Measurements from ENCODE around the gene RBP3.

RBP3 gene

DNA sequence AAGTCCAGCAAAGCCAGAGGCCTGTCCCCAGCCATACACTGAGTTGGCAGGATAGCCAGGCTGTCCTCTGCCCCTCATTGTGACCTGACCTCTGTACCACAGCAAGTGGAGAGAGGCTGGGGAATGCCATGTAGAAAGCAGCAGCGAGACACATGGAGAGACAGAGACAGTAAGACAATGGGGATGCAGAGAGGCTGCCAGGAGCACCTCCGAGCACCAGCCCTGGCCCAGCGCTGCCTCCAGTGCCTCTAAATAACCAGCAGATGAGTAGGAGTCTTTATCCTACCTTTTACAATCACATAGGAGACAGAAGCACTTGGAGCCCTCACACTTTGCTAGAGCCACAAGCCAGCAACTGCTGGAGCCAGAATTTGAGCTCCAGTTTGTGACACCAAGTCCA lies 17.8 kb upstream of the RBP3 start:
- Histone ChIP-seq H3K9me3 (ENCODE audit: control insufficient read depth, insufficient read depth, low read length) (peaks cover 3% of the 10 kb centered on the region; the same call in 1 of the 2 replicates), H3K4me2 (ENCODE audit: low read length) (no peak overlapping the region), H3K36me3 (ENCODE audit: control insufficient read depth, low read length) (no peaks in the 10 kb centered on the region), H3K79me2 (ENCODE audit: control insufficient read depth, low read length) (no peaks in the 10 kb centered on the region), H4K20me1 (ENCODE audit: control insufficient read depth, insufficient read depth, low read depth, low read length) (no peaks in the 10 kb centered on the region), H3K4me1 (ENCODE audit: control insufficient read depth, low read length) (no peaks in the 10 kb centered on the region), H3K9me2 (replicated peaks; ENCODE audit: control insufficient read depth, low read length) (no peaks in the 10 kb centered on the region), H3F3A (ENCODE audit: control insufficient read depth, insufficient read depth) (no peaks in the 10 kb centered on the region), H3K27me3 (ENCODE audit: control insufficient read depth, low read length) (no peaks in the 10 kb centered on the region), H3K4me3 (ENCODE audit: low read length) (no peak overlapping the region), H3K27ac (ENCODE audit: low read depth, low read length) (no peak overlapping the region)
- no peak for TF ChIP-seq EZH2phosphoT487 (IDR thresholded peaks at IDR 0.05; ENCODE audit: borderline replicate concordance, low read length)
- TF ChIP-seq, protein P1, sequence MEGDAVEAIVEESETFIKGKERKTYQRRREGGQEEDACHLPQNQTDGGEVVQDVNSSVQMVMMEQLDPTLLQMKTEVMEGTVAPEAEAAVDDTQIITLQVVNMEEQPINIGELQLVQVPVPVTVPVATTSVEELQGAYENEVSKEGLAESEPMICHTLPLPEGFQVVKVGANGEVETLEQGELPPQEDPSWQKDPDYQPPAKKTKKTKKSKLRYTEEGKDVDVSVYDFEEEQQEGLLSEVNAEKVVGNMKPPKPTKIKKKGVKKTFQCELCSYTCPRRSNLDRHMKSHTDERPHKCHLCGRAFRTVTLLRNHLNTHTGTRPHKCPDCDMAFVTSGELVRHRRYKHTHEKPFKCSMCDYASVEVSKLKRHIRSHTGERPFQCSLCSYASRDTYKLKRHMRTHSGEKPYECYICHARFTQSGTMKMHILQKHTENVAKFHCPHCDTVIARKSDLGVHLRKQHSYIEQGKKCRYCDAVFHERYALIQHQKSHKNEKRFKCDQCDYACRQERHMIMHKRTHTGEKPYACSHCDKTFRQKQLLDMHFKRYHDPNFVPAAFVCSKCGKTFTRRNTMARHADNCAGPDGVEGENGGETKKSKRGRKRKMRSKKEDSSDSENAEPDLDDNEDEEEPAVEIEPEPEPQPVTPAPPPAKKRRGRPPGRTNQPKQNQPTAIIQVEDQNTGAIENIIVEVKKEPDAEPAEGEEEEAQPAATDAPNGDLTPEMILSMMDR (IDR thresholded peaks at IDR 0.05; ENCODE audit: low read depth, low read length, poor library complexity, severe bottlenecking): no peak

DNA sequence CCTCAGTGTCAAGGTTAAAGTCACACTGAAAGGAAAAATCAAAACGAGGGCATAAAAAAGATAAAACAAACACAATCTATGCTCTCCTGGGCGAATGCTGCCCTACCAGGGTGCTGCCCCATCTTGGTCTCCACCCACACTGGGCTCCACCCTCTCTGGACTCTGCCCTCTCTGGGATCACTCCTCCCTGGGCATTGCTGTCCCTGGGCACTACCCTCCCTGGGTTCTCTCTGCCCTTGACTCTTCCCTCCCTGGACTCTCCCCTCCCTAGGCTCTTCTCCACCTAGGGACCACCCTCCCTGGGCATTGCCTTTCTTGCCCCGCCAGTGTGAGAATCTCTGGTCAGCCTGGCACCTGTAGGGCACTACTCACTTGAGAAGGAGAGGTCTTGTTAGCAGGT lies 17.4 kb upstream of the RBP3 start:
- Histone ChIP-seq H3K79me2 (ENCODE audit: control insufficient read depth, low read length) (no peaks in the 10 kb centered on the region), H3K27me3 (ENCODE audit: control insufficient read depth, low read length) (no peaks in the 10 kb centered on the region), H4K20me1 (ENCODE audit: control insufficient read depth, insufficient read depth, low read depth, low read length) (no peaks in the 10 kb centered on the region), H3K27ac (ENCODE audit: low read depth, low read length) (no peak overlapping the region), H3K4me2 (ENCODE audit: low read length) (no peak overlapping the region), H3K4me3 (ENCODE audit: low read length) (no peak overlapping the region), H3F3A (ENCODE audit: control insufficient read depth, insufficient read depth) (no peaks in the 10 kb centered on the region), H3K36me3 (ENCODE audit: control insufficient read depth, low read length) (no peaks in the 10 kb centered on the region), H3K9me2 (replicated peaks; ENCODE audit: control insufficient read depth, low read length) (no peaks in the 10 kb centered on the region), H3K4me1 (ENCODE audit: control insufficient read depth, low read length) (no peaks in the 10 kb centered on the region), H3K9me3 (ENCODE audit: control insufficient read depth, insufficient read depth, low read length) (peaks cover 3% of the 10 kb centered on the region; the same call in 1 of the 2 replicates)
- no peak for TF ChIP-seq EZH2phosphoT487 (IDR thresholded peaks at IDR 0.05; ENCODE audit: borderline replicate concordance, low read length)
- TF ChIP-seq, protein P1 (IDR thresholded peaks at IDR 0.05; ENCODE audit: low read depth, low read length, poor library complexity, severe bottlenecking): no peak

DNA sequence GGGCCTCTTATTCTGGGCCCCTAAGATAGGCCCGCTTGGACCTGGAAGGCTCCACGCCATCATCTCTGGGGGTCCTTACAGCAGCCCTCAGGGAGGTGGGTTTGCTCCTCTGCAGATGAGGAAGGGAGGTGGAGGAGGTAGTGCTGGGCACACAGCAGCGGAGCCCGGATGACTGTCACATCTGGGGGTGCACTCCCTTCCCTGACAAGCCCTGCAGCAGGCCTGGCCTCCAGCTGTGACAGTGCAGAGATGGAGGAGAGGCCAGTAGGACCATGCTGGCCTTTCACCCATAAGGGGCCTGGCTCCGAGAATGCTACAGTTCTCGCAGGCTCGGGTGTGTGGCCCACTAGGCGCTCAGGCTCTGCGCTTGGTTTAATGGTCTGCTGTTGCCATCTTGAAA lies 16.7 kb upstream of the RBP3 start:
- H3K27ac ChIP-seq (ENCODE audit: low read depth, low read length): no peak overlapping the region
- H3K4me1 ChIP-seq (ENCODE audit: control insufficient read depth, low read length): no peaks in the 10 kb centered on the region
- H3K9me3 ChIP-seq (ENCODE audit: control insufficient read depth, insufficient read depth, low read length): peaks cover 3% of the 10 kb centered on the region; the same call in 1 of the 2 replicates
- H3K27me3 ChIP-seq (ENCODE audit: control insufficient read depth, low read length): no peaks in the 10 kb centered on the region
- H4K20me1 ChIP-seq (ENCODE audit: control insufficient read depth, insufficient read depth, low read depth, low read length): no peaks in the 10 kb centered on the region
- no peaks in the 10 kb centered on the region for H3K36me3 ChIP-seq (ENCODE audit: control insufficient read depth, low read length)
- H3K4me2 ChIP-seq (ENCODE audit: low read length): no peak overlapping the region
- H3K79me2 ChIP-seq (ENCODE audit: control insufficient read depth, low read length): no peaks in the 10 kb centered on the region
- no peaks in the 10 kb centered on the region for H3F3A ChIP-seq (ENCODE audit: control insufficient read depth, insufficient read depth)
- TF ChIP-seq, protein P1 (IDR thresholded peaks at IDR 0.05; ENCODE audit: low read depth, low read length, poor library complexity, severe bottlenecking): no peak
- no peak for TF ChIP-seq EZH2phosphoT487 (IDR thresholded peaks at IDR 0.05; ENCODE audit: borderline replicate concordance, low read length)
- H3K4me3 ChIP-seq (ENCODE audit: low read length): no peak overlapping the region
- no peaks in the 10 kb centered on the region for H3K9me2 ChIP-seq (replicated peaks; ENCODE audit: control insufficient read depth, low read length)

Data from DOHH2 (cell line).